HG02870 (cell line): Measurements from ENCODE around the gene CC2D2A.

Source experiments
- ATAC-seq: cut with Tn5 transposase; IDR thresholded peaks from one replicate; pipeline ENCODE4 v1.9.1; 2021; ENCODE audit warnings: mild to moderate bottlenecking, moderate library complexity; ENCODE audit not compliant: unreplicated experiment

CC2D2A gene

GRCh38 chr4:15469402-15470127 is at the start of gene CC2D2A:
Gene CC2D2A, plus strand, starts transcription at chr4:15469882. Its CDS starts 6,051 bp downstream, at chr4:15475933.
- peak; percentile 26 for ATAC-seq

DNA sequence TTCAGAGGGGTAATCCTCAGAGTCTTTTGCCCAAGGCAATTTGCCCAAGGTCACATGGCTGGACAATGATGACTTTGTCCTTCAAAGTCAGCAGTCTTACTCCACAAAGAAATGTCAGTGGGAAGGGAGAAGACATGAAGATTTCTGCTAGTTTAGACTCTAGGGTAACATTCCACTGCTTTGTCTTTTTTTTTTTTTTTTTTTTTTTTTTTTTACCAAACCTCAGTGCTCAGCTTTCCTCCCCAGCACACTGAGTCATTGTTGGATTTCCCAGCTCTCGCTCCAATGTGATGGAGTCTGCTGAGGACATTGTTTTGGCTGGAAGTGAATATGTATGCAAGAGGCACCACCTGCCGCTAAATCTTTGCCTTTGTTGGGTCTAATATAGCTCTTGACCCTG is 49.0 kb upstream of the CC2D2A start:
- no peak for ATAC-seq

- ATAC-seq, result peak; percentile 58
Observed at GRCh38 chr4:15423285-15423711, 46.4 kb upstream of the CC2D2A start.

- ATAC-seq, result no peak
Observed at GRCh38 chr4:15425520-15425919, 44.2 kb upstream of the CC2D2A start.

DNA sequence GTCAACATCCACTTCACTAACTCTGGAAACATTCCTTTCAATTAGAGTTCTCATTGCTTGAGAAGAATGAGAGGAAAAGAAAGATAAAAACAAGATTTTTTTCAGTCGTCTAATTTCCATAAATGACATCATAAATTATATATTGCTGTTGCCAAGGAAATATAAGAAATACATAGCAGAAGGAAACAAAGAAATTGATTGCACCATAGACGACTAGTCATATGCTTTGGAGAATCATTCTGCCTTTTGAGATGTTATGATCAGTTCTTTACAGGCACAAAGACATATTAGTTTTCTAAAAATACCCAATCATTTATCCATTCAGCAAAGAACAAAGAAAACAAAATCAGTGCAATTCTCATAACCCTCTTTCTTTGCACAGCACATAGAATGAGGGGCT is 42.5 kb upstream of the CC2D2A start:
- no peak for ATAC-seq

GRCh38 chr4:15427701-15428100 is 42.0 kb upstream of the CC2D2A start, which contains the start of gene C1QTNF7:
Gene C1QTNF7, plus strand, starts transcription at chr4:15428033. Its CDS starts 7,711 bp downstream, at chr4:15435744.
- ATAC-seq, result no peak

DNA sequence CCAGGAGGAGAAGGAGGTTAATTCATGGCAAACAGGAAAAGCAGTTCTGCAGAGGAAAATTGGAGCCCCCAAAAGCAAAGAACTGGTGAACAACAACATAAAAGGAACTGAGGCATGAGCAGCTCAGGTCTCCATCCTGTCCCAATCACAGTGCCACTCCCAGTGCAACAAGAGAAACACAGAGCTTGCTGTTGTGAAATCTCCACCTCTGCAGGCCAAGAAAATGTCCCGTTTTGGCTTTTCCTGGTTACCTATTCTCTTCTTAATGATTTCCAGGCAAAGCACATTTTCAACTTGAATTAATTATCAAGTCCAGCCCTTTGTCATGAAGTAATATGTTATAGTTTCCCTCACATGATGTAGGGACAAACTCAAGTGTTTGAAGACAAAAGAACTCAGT is 41.1 kb upstream of the CC2D2A start:
- no peak for ATAC-seq

DNA sequence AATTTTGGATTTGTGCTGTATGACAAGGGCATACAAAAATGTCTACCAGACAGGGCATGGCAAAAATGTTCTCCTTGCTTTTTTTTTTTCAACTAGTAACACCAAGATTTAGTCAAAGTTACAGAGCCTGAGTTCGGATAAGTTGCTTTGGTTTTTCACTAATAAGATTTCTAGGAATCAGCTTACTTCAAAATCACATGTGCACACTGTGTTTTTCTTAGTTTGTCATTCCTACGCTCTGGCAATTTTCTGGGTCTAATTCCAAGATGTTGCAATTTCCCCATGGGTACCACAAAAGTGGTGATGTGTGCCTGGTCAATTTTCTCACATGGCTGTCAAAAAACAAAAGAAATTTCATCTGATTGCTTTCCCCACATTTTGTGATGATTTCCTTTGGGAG is 35.6 kb upstream of the CC2D2A start:
- ATAC-seq, result no peak

GRCh38 chr4:15434676-15435075 is 35.0 kb upstream of the CC2D2A start:
- no peak for ATAC-seq

- ATAC-seq, result no peak
Observed at GRCh38 chr4:15436513-15436912, 33.2 kb upstream of the CC2D2A start.

- ATAC-seq, result no peak
Observed at GRCh38 chr4:15438939-15439524, 30.6 kb upstream of the CC2D2A start.

- ATAC-seq, result no peak
Observed at GRCh38 chr4:15443371-15444160, 26.1 kb upstream of the CC2D2A start.

DNA sequence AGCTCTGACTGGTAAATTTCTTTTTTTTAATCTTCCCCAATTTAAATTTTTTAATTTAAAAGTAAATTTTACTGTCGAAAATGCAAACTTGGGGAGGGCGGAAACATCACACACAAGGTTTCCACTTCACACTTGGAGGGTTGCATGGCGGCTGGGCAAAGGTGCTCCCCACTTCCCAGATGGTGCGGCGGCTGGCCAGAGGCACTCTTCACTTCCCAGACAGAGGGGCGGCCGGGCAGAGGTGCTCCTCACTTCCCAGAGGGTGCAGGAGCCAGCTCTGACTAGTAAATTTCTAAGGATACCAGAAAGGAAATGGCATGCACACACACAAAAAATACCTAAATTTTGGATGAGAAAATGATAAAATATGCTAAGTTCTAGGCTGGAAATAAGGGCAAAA is 25.4 kb upstream of the CC2D2A start:
- no peak for ATAC-seq

GRCh38 chr4:15444879-15445547 is 24.7 kb upstream of the CC2D2A start:
- ATAC-seq, result no peak

GRCh38 chr4:15451181-15451865 is 18.4 kb upstream of the CC2D2A start:
- no peak for ATAC-seq

DNA sequence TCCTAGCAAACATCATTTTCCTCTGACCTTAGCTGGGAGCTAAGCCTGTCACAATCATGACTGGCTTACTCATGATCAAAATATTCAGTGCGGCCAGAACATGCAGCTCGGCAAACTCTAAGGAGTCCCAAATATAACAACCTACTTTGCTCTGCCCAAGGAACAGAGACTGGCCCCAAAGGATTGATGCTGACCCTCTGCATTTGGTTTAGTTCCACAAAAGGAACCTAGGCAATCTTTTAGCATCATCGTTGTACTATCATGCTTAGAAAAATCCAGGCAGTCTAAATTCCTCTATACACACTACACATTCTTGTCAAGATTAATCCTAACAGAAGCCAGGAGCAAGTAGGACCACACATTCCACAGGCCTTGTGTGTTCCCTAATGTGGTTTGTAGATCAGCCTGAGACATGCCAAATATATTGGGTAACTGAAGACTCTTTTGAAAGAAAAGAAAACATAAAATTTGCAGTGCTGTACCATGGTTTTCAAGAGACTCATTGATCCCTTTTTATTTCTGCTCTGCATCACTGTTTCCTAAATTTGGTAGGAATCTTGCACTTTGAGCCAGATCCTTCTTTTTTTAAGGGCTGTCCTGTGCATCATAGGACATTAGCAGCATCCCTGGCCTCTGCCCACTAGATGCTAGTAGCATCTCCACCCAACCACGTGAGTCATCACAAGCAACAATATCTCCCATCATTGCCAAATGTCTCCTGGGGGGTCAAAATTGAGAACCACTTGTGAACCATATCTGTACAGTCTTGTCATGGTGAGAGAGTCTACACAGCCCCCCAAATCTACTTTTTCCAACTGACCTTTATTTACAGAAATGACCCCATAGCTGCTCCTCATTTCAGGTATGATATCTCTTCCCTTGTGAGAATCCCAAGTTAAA is 17.6 kb upstream of the CC2D2A start:
- ATAC-seq, result no peak

GRCh38 chr4:15455290-15455689 is 14.4 kb upstream of the CC2D2A start:
- no peak for ATAC-seq

DNA sequence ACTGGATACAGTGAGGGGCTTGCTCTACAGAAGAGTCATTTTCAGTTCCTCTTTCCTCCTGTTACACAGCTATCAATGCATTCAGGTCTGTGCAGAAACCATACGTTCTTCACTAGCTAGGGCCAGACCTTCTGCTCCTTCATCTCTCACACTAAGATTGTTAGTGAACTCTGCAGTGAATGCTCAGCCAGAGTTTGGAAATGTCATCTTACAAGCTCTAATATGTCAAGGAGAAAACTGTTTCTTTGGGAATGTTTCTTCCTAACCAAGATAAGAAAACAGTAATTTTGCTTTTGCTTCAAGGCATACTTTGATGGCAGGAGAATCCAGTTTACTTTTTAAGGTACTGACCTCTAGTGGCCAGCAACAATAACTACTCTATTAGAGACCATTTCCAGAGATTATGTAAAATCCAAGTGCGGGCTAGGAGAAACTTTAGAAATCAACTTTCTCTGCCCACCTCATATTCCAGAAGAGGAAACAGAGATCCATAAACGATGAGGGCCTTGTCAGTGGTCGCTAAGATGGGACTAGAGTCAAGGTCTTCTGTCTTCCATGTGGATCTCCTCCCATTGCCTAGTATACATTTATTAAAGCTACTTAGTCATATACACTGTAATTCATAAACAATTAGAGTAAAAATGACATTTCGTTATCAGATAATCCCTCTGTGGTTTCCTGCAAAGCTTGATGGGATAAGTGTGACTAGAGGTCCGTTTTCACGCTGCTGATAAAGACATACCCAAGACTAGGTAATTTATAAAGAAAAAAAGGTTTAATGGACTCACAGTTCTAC is 12.1 kb upstream of the CC2D2A start:
- peak; percentile 97 for ATAC-seq

DNA sequence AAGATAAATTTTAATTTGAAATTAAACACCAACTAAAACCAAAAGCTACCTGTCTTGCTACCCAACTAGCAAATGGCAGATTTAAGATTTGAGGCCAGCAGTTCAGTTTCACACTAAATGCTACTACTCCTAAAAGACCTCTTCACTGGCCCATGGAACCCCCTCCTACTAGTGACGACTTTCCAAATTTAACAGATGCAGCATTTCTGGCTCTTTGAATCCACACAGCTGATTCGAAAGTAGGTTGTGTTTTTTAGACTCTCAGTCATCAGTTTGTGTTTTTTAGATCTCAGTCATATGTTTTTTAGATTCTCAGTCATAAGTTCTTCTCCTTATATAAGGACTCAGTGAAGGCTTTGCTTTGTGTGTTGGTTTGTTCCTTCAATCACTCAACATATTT is 11.1 kb upstream of the CC2D2A start:
- ATAC-seq, result no peak
